Gastroesophageal sphincter (tissue), 3 donors: ENCODE results near the gene SNX6.

Source experiments
- CTCF ChIP-seq, 4 experiments: fragments of 200-600 bp in 2 of 4; fragments of 450-650 bp in 2 of 4; sonication (generic) in 1 of 4; IDR thresholded peaks; one replicate each; pipeline ENCODE4 v1.5.1; 2017 to 2019; ENCODE audit warnings: antibody characterized with exemption in 4 of 4, mild to moderate bottlenecking in 2 of 4, moderate library complexity in 2 of 4
- EP300 ChIP-seq: sonication (generic); formaldehyde crosslinking; IDR thresholded peaks from one replicate; pipeline ENCODE4 v1.6.1; 2017; ENCODE audit warnings: antibody characterized with exemption, mild to moderate bottlenecking

GRCh38 chr14:34632411-34632978 lies 2.5 kb upstream of the SNX6 start:
- no peak for TF ChIP-seq CTCF (IDR thresholded peaks at IDR 0.05)
- no peak for TF ChIP-seq EP300
